Measurements from ENCODE around the gene CHD9. TPM values are rescaled to one million over a fixed set of nuclear protein-coding genes. Genes with fewer than 3 reads are reported as not detected.

Gene CHD9
- total and polyA plus RNA-seq, 4 donors = 6.2 to 46.6 (median 32.5) TPM

DNA sequence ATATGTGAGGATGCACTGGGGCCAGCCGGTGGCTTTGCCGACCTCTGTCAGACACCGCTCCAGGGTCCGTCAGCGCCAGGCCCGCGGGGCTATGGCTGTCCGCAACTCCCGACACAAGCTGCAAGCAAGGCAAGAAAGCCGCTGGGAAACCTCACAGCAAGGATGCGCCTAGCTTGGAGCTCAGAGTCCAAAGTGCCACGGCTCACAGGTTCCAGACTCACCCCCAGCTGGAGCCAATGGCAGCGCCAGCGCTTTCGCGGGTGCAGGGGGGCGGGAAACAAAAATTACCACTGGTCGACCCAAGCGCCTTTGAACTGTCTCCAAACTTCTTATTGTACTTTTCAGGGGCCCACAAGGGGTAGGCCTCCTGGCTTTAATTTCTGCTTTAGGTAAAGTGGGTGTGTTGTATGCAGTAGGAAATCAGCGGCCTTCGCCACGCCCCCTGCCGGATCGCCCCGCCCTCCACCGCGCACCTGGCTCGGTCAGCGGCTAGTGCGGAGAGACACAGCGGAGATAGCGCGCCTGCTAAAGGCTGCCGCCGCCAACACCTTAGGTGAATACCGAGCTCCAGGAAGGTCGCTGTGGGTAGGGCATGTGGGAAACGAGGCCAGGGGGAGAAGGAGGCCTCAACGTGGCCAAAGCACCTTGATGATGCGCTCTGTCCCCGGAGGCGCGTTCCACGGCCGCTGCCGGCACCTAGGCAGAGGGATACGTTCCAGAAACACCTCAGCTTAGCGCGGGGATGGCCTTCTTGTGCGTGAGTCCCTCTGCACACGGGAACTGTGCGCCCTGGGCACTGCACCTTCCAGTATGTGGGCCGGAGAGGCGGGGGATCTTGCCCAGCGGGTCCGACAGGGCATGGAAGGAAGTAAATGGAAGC, 318.4 kb downstream of the CHD9 start:
- TF ChIP-seq, protein P1, sequence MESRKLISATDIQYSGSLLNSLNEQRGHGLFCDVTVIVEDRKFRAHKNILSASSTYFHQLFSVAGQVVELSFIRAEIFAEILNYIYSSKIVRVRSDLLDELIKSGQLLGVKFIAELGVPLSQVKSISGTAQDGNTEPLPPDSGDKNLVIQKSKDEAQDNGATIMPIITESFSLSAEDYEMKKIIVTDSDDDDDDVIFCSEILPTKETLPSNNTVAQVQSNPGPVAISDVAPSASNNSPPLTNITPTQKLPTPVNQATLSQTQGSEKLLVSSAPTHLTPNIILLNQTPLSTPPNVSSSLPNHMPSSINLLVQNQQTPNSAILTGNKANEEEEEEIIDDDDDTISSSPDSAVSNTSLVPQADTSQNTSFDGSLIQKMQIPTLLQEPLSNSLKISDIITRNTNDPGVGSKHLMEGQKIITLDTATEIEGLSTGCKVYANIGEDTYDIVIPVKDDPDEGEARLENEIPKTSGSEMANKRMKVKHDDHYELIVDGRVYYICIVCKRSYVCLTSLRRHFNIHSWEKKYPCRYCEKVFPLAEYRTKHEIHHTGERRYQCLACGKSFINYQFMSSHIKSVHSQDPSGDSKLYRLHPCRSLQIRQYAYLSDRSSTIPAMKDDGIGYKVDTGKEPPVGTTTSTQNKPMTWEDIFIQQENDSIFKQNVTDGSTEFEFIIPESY (IDR thresholded peaks at IDR 0.05) = no peak
- TF ChIP-seq HNF4A (conservative IDR thresholded peaks at IDR 0.05) (peak in 1 of 2 donors; percentile 9), FOXA2 (IDR thresholded peaks at IDR 0.05) (no peak), RAD21 (IDR thresholded peaks at IDR 0.05) (no peak), TAF1 (conservative IDR thresholded peaks at IDR 0.05) (no peak), HNF4G (IDR thresholded peaks at IDR 0.05) (no peak)
- TF ChIP-seq, protein P2, sequence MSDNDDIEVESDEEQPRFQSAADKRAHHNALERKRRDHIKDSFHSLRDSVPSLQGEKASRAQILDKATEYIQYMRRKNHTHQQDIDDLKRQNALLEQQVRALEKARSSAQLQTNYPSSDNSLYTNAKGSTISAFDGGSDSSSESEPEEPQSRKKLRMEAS (IDR thresholded peaks at IDR 0.05) = no peak
- H3K9me3 ChIP-seq (ENCODE audit: control insufficient read depth in 4 of 4, low read length in 3 of 4) = no peaks in the 10 kb centered on the region
- H3K9ac ChIP-seq (ENCODE audit: low read depth in 1 of 2, low read length in 2 of 2) = no peak overlapping the region
- DNase-seq (ENCODE audit: low spot score) = peak; percentile 55
- H3K4me1 ChIP-seq (ENCODE audit: control insufficient read depth in 4 of 4, insufficient read depth in 4 of 4, low read length in 3 of 4) = peaks cover 0 to 5% (median 2%) of the 10 kb centered on the region in 4 donors
- H3K4me3 ChIP-seq (ENCODE audit: low read depth in 1 of 3, low read length in 3 of 3) = peak overlapping the region in 2 of 3 donors; percentile 11 to 30
- H3K27me3 ChIP-seq (ENCODE audit: control insufficient read depth in 4 of 4, insufficient read depth in 4 of 4, low read length in 3 of 4) = peaks cover 0 to 5% (median 3%) of the 10 kb centered on the region in 4 donors
- no peaks in the 10 kb centered on the region for H3K36me3 ChIP-seq (ENCODE audit: control insufficient read depth in 4 of 4, insufficient read depth in 3 of 4, low read depth in 1 of 4, low read length in 3 of 4)
- no peak overlapping the region for H3K27ac ChIP-seq (ENCODE audit: low read depth in 1 of 2, low read length in 2 of 2)
- WGBS = 23% methylated on average over 56 of the region's 56 CpGs

DNA sequence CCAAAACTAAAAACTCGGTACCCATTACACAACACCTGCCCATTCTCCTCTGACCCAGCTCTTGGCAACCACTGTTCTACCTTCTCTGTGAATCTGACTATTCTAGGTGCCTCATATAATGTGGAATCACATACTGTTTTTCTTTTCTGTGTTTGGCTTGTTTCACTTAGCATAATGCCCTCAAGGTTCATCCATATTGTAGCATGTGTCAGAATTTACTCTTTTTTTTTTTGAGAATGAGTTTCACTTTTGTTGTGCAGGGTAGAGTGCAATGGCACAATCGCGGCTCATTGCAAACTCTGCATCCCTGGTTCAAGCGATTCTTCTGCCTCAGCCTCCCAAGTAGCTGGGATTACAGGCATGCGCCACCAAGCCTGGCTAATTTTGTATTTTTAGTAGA, 320.0 kb downstream of the CHD9 start:
- H3K27me3 ChIP-seq (ENCODE audit: control insufficient read depth in 4 of 4, insufficient read depth in 4 of 4, low read length in 3 of 4) = peaks cover 0 to 5% (median 3%) of the 10 kb centered on the region in 4 donors
- peaks cover 0 to 5% (median 2%) of the 10 kb centered on the region in 4 donors for H3K4me1 ChIP-seq (ENCODE audit: control insufficient read depth in 4 of 4, insufficient read depth in 4 of 4, low read length in 3 of 4)
- 88% methylated on average over 5 of the region's 5 CpGs for WGBS
- H3K36me3 ChIP-seq (ENCODE audit: control insufficient read depth in 4 of 4, insufficient read depth in 3 of 4, low read depth in 1 of 4, low read length in 3 of 4) = no peaks in the 10 kb centered on the region
- H3K27ac ChIP-seq (ENCODE audit: low read depth in 1 of 2, low read length in 2 of 2) = no peak overlapping the region
- TF ChIP-seq RAD21 (IDR thresholded peaks at IDR 0.05) = no peak
- TF ChIP-seq FOXA1 (IDR thresholded peaks at IDR 0.05) = no peak
- DNase-seq (ENCODE audit: low spot score) = no peak
- H3K9ac ChIP-seq (ENCODE audit: low read depth in 1 of 2, low read length in 2 of 2) = no peak overlapping the region
- H3K9me3 ChIP-seq (ENCODE audit: control insufficient read depth in 4 of 4, low read length in 3 of 4) = no peaks in the 10 kb centered on the region
- H3K4me3 ChIP-seq (ENCODE audit: low read depth in 1 of 3, low read length in 3 of 3) = no peak overlapping the region

DNA sequence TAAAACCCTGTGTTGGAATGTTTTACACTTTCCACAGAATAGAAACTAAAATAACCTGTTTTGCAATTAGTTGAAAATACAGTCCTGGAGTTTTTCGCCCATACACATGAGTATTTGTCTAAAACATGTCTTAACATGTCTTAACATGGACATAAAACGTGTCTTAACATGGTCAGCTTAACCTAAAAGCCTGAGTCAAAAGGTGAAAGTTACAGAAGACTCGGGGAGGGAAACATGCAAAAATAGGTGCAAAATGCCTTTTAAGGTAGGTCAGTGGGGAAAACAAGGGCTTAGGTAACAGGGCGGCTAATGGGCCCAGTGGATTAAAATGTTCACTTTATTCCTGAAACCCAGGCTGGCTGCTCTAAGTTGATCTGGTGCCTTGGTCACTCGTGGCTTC, 323.3 kb downstream of the CHD9 start:
- peaks cover 0 to 5% (median 2%) of the 10 kb centered on the region in 4 donors for H3K4me1 ChIP-seq (ENCODE audit: control insufficient read depth in 4 of 4, insufficient read depth in 4 of 4, low read length in 3 of 4)
- H3K9me3 ChIP-seq (ENCODE audit: control insufficient read depth in 4 of 4, low read length in 3 of 4) = no peaks in the 10 kb centered on the region
- peaks cover 0 to 5% (median 3%) of the 10 kb centered on the region in 4 donors for H3K27me3 ChIP-seq (ENCODE audit: control insufficient read depth in 4 of 4, insufficient read depth in 4 of 4, low read length in 3 of 4)
- TF ChIP-seq, protein P2 (IDR thresholded peaks at IDR 0.05) = no peak
- no peak for TF ChIP-seq FOXA2 (IDR thresholded peaks at IDR 0.05)
- no peak for TF ChIP-seq RXRA (IDR thresholded peaks at IDR 0.05)
- DNase-seq (ENCODE audit: low spot score) = no peak
- H3K36me3 ChIP-seq (ENCODE audit: control insufficient read depth in 4 of 4, insufficient read depth in 3 of 4, low read depth in 1 of 4, low read length in 3 of 4) = no peaks in the 10 kb centered on the region
- H3K4me3 ChIP-seq (ENCODE audit: low read depth in 1 of 3, low read length in 3 of 3) = no peak overlapping the region
- WGBS = 49% methylated on average over 5 of the region's 5 CpGs
- no peak overlapping the region for H3K9ac ChIP-seq (ENCODE audit: low read depth in 1 of 2, low read length in 2 of 2)
- no peak overlapping the region for H3K27ac ChIP-seq (ENCODE audit: low read depth in 1 of 2, low read length in 2 of 2)

Small RNA genes lying within 50 kb of the gene (small RNA-seq; reads per million reads assigned to genes)
- not detected for gene RF01210
- not detected for gene RNA5SP427

Other genes starting within 250 kb of the CHD9 start
- under 1 TPM; 0.05 to 0.42 TPM for gene CHD9NB, start 2.1 kb upstream of the CHD9 start, total RNA-seq
- under 1 TPM in 1 of 2 donors, not detected in 1; 0.18 TPM for gene CHD9NB, start 2.1 kb upstream of the CHD9 start, polyA plus RNA-seq

Data from liver (tissue), 10 donors.